HEK293 (cell line): ENCODE results near the gene CDK3.

Experiments used
- CTCF ChIA-PET: fragments of 350-600 bp; formaldehyde crosslinking; extraction: SDS; loops from one replicate; lab custom pipeline; 2021; ENCODE audit warnings: antibody characterized with exemption; lab: Yijun Ruan, JAX
- POLR2A ChIA-PET: fragments of 300-600 bp; formaldehyde crosslinking; extraction: SDS; loops from one replicate; lab custom pipeline; 2020; ENCODE audit warnings: antibody characterized with exemption, inconsistent platforms; lab: Yijun Ruan, JAX
- H3K27ac ChIP-seq: fragments of 200-500 bp; sonication (Bioruptor generic); 2 replicates; pipeline ENCODE4 v1.5.1; 2014; ENCODE audit warnings: low read depth, low read length, control low read depth, inconsistent platforms; ENCODE audit errors: extremely low read depth
- H3K36me3 ChIP-seq, 2 experiments: fragments of 200-500 bp in 1 of 2; sonication (Bioruptor generic) in 1 of 2; 1 replicate in 1 of 2; 2 replicates in 1 of 2; pipeline ENCODE4 v1.5.1; 2014 to 2017; ENCODE audit warnings: inconsistent platforms in 2 of 2, low read length in 2 of 2; ENCODE audit not compliant: control insufficient read depth in 2 of 2, insufficient read depth in 1 of 2
- H3K4me1 ChIP-seq: fragments of 200-500 bp; sonication (Bioruptor generic); 2 replicates; pipeline ENCODE4 v1.5.1; 2014; ENCODE audit warnings: mild to moderate bottlenecking, low read length, inconsistent platforms; ENCODE audit not compliant: control insufficient read depth, insufficient read depth
- H3K4me3 ChIP-seq: 2 replicates; pipeline ENCODE4 v1.5.1; 2011; ENCODE audit warnings: low read depth, mild to moderate bottlenecking, control low read depth, low read length, moderate library complexity
- H3K9me3 ChIP-seq: fragments of 200-500 bp; sonication (Bioruptor generic); 2 replicates; pipeline ENCODE4 v1.5.1; 2014; ENCODE audit warnings: low read depth, low read length, inconsistent platforms; ENCODE audit not compliant: control insufficient read depth, insufficient read depth
- BCL11A ChIP-seq: fragments of 450-650 bp; formaldehyde crosslinking; IDR thresholded peaks from 2 replicates; pipeline ENCODE4 v1.5.1; 2016; ENCODE audit warnings: low read depth, missing biosample characterization, missing genetic modification characterization
- KLF8 ChIP-seq: fragments of 450-650 bp; formaldehyde crosslinking; IDR thresholded peaks from 2 replicates; pipeline ENCODE4 v1.5.1; 2016; ENCODE audit warnings: missing biosample characterization, missing genetic modification characterization
- SALL2 ChIP-seq: fragments of 450-650 bp; formaldehyde crosslinking; IDR thresholded peaks from 2 replicates; pipeline ENCODE4 v1.5.0; 2017; ENCODE audit warnings: missing biosample characterization, mild to moderate bottlenecking, missing genetic modification characterization, borderline replicate concordance
- SETDB1 ChIP-seq: IDR thresholded peaks from one replicate; pipeline ENCODE4 v1.6.1; 2017; ENCODE audit warnings: mild to moderate bottlenecking, low read length, moderate library complexity, mixed read lengths; ENCODE audit not compliant: insufficient read length
- WT1 ChIP-seq: fragments of 450-650 bp; formaldehyde crosslinking; IDR thresholded peaks from 2 replicates; pipeline ENCODE4 v1.5.1; 2016; ENCODE audit warnings: missing biosample characterization, missing genetic modification characterization
- ZNF24 ChIP-seq: fragments of 450-650 bp; formaldehyde crosslinking; IDR thresholded peaks from 2 replicates; pipeline ENCODE4 v1.5.1; 2016; ENCODE audit warnings: missing biosample characterization, missing genetic modification characterization
- ZNF416 ChIP-seq: fragments of 450-650 bp; formaldehyde crosslinking; IDR thresholded peaks from 2 replicates; pipeline ENCODE4 v1.5.1; 2016; ENCODE audit warnings: missing biosample characterization, missing genetic modification characterization
- ZNF558 ChIP-seq: fragments of 450-650 bp; formaldehyde crosslinking; IDR thresholded peaks from 2 replicates; pipeline ENCODE4 v1.5.1; 2016; ENCODE audit warnings: missing biosample characterization, missing genetic modification characterization
- ZNF664 ChIP-seq: fragments of 450-650 bp; formaldehyde crosslinking; IDR thresholded peaks from 2 replicates; pipeline ENCODE4 v1.5.1; 2016; ENCODE audit warnings: missing biosample characterization, missing genetic modification characterization
- ZXDB ChIP-seq: fragments of 450-650 bp; formaldehyde crosslinking; IDR thresholded peaks from 2 replicates; pipeline ENCODE4 v1.5.1; 2016; ENCODE audit warnings: missing biosample characterization, missing genetic modification characterization
- TF ChIP-seq, protein P1 (sequence below): fragments of 450-650 bp; formaldehyde crosslinking; optimal IDR thresholded peaks from 2 replicates; pipeline ENCODE3; 2016; ENCODE audit warnings: missing biosample characterization, mild to moderate bottlenecking, missing genetic modification characterization
- TF ChIP-seq, protein P2 (sequence below): fragments of 450-650 bp; formaldehyde crosslinking; IDR thresholded peaks from 2 replicates; pipeline ENCODE4 v1.5.1; 2016; ENCODE audit warnings: missing biosample characterization, missing genetic modification characterization, borderline replicate concordance
- TF ChIP-seq, protein P3 (sequence below): fragments of 450-650 bp; formaldehyde crosslinking; IDR thresholded peaks from 2 replicates; pipeline ENCODE4 v1.5.1; 2016; ENCODE audit warnings: missing biosample characterization, missing genetic modification characterization
- TF ChIP-seq, protein P4 (sequence below): fragments of 450-650 bp; formaldehyde crosslinking; IDR thresholded peaks from 2 replicates; pipeline ENCODE4 v1.5.1; 2016; ENCODE audit warnings: missing biosample characterization, missing genetic modification characterization

Gene CDK3

GRCh38 chr17:76009969-76010661 is 9.5 kb downstream of the CDK3 start:
- POLR2A ChIA-PET: interaction anchor here (0.5 kb wide), 1 partner anchor 57 kb away, joined by 3 read pairs; no protein-coding TSS in a partner anchor
- TF ChIP-seq, protein P1, sequence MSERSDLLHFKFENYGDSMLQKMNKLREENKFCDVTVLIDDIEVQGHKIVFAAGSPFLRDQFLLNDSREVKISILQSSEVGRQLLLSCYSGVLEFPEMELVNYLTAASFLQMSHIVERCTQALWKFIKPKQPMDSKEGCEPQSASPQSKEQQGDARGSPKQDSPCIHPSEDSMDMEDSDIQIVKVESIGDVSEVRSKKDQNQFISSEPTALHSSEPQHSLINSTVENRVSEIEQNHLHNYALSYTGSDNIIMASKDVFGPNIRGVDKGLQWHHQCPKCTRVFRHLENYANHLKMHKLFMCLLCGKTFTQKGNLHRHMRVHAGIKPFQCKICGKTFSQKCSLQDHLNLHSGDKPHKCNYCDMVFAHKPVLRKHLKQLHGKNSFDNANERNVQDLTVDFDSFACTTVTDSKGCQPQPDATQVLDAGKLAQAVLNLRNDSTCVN: no peak
- TF ChIP-seq WT1 (tag by site-specific recombination) (no peak), BCL11A (tag by site-specific recombination) (no peak), ZNF416 (tag by site-specific recombination) (no peak), ZXDB (tag by site-specific recombination) (no peak), SALL2 (tag by site-specific recombination) (no peak), KLF8 (tag by site-specific recombination) (no peak), ZNF558 (tag by site-specific recombination) (no peak), ZNF664 (no peak), SETDB1 (no peak)
- TF ChIP-seq, protein P2, sequence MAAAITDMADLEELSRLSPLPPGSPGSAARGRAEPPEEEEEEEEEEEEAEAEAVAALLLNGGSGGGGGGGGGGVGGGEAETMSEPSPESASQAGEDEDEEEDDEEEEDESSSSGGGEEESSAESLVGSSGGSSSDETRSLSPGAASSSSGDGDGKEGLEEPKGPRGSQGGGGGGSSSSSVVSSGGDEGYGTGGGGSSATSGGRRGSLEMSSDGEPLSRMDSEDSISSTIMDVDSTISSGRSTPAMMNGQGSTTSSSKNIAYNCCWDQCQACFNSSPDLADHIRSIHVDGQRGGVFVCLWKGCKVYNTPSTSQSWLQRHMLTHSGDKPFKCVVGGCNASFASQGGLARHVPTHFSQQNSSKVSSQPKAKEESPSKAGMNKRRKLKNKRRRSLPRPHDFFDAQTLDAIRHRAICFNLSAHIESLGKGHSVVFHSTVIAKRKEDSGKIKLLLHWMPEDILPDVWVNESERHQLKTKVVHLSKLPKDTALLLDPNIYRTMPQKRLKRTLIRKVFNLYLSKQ (tag by site-specific recombination): no peak
- TF ChIP-seq, protein P3, sequence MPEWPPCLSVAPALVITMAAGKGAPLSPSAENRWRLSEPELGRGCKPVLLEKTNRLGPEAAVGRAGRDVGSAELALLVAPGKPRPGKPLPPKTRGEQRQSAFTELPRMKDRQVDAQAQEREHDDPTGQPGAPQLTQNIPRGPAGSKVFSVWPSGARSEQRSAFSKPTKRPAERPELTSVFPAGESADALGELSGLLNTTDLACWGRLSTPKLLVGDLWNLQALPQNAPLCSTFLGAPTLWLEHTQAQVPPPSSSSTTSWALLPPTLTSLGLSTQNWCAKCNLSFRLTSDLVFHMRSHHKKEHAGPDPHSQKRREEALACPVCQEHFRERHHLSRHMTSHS: no peak
- TF ChIP-seq, all 188 proteins: peak for 0
- Histone ChIP-seq H3K4me1 (no peaks in the 10 kb centered on the region), H3K4me3 (no peak overlapping the region), H3K36me3 (no peaks in the 10 kb centered on the region), H3K27ac (no peak overlapping the region), H3K9me3 (no peaks in the 10 kb centered on the region)
- CTCF ChIA-PET: interaction anchor here (0.6 to 4.9 kb wide), 12 partner anchors 10 to 1909 kb away, joined by 3 to 45 read pairs (median 3); partner anchors contain the start of gene CDK3

DNA sequence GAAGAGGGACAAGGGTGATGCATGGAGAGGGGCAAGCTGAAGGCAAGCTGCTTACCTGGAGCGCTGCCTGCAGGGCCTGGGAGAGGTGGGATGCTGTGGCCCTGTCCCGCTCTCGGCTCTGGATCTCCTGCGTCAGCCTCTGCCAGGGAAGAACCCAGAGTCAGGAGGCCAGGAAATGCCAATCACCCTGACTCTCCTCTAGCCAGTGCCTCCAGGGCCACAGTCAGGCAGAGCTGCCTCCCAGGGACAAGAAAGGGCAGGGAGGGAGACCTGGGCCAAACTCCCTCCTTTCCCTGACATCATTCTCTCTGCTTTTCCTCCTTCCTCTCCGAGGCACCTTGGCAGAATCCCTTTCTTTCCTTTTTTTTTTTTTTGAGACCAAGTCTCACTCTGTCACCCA is 11.3 kb downstream of the CDK3 start:
- POLR2A ChIA-PET: interaction anchor here (1.1 to 1.4 kb wide), 2 partner anchors 60 to 66 kb away, joined by 3 read pairs; partner anchors contain the start of gene SRP68
- TF ChIP-seq, protein P4, sequence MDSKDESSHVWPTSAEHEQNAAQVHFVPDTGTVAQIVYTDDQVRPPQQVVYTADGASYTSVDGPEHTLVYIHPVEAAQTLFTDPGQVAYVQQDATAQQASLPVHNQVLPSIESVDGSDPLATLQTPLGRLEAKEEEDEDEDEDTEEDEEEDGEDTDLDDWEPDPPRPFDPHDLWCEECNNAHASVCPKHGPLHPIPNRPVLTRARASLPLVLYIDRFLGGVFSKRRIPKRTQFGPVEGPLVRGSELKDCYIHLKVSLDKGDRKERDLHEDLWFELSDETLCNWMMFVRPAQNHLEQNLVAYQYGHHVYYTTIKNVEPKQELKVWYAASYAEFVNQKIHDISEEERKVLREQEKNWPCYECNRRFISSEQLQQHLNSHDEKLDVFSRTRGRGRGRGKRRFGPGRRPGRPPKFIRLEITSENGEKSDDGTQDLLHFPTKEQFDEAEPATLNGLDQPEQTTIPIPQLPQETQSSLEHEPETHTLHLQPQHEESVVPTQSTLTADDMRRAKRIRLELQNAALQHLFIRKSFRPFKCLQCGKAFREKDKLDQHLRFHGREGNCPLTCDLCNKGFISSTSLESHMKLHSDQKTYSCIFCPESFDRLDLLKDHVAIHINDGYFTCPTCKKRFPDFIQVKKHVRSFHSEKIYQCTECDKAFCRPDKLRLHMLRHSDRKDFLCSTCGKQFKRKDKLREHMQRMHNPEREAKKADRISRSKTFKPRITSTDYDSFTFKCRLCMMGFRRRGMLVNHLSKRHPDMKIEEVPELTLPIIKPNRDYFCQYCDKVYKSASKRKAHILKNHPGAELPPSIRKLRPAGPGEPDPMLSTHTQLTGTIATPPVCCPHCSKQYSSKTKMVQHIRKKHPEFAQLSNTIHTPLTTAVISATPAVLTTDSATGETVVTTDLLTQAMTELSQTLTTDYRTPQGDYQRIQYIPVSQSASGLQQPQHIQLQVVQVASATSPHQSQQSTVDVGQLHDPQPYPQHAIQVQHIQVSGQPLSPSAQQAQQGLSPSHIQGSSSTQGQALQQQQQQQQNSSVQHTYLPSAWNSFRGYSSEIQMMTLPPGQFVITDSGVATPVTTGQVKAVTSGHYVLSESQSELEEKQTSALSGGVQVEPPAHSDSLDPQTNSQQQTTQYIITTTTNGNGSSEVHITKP: no peak
- TF ChIP-seq ZNF24 (tag by site-specific recombination): no peak
- TF ChIP-seq, all 188 proteins: peak for 0
- CTCF ChIA-PET: interaction anchor here (0.5 to 4.9 kb wide), 15 partner anchors 8 to 287 kb away, joined by 3 to 45 read pairs (median 4); partner anchors contain the start of genes CDK3 and MRPL38
- H3K9me3 ChIP-seq: no peaks in the 10 kb centered on the region
- H3K36me3 ChIP-seq: no peaks in the 10 kb centered on the region
- no peak overlapping the region for H3K27ac ChIP-seq
- H3K4me1 ChIP-seq: no peaks in the 10 kb centered on the region
- no peak overlapping the region for H3K4me3 ChIP-seq
